ENCODE measurements around the gene GOLIM4. TPM values are rescaled to one million over a fixed set of nuclear protein-coding genes. Genes with fewer than 3 reads are reported as not detected.

GOLIM4 gene
- total RNA-seq, 8 experiments from 2014 or later = 24.3 to 167 (median 33.7) TPM

- WGBS, 10 experiments = 50 to 100% (median 83%) methylated on average over 1 to 5 of the region's 5 CpGs
- H3K4me3 ChIP-seq = no peak overlapping the region
- H3K4me1 ChIP-seq (replicated peaks in 1 of 2) = peaks cover 0 to 3% of the 10 kb centered on the region in 2 donors
- in situ Hi-C loops (cut with MboI; ENCODE audit: low pct_unique_long_range_greater_than_20kb in 2 of 9, low sequenced_read_pairs in 9 of 9, unreplicated experiment in 9 of 9) = no loop called here
- H3K27ac ChIP-seq = no peak overlapping the region
- no peak for ATAC-seq (replicated peaks in 6 of 8)
Observed at GRCh38 chr3:168080499-168081170, 15.1 kb downstream of the GOLIM4 start.

DNA sequence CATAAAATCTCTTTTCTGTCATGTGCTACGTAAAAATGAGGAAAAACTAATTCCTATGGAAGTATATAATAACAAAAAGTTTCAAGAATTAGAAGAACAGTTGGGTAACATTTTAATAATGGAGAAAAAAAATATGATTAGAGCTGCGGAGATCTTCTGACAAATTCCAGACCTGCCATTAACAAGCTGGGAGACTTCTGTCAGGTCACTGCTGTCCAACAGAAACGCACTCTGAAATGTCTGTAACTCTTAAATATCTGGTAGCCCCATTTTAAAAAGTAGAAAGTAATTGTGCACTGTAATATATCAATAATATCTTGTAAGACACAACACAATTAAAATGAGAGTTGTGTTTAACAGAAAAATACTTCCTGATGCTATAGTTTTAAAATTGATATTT, 15.7 kb downstream of the GOLIM4 start:
- no peak for ATAC-seq (replicated peaks in 6 of 8)
- Histone ChIP-seq H3K4me1 (replicated peaks in 1 of 2) (peaks cover 0 to 3% of the 10 kb centered on the region in 2 donors), H3K4me3 (no peak overlapping the region), H3K27ac (no peak overlapping the region)
- WGBS, 10 experiments = 76 to 100% (median 94%) methylated on average over 1 to 3 of the region's 3 CpGs
- in situ Hi-C loops (cut with MboI; ENCODE audit: low pct_unique_long_range_greater_than_20kb in 2 of 9, low sequenced_read_pairs in 9 of 9, unreplicated experiment in 9 of 9) = no loop called here

DNA sequence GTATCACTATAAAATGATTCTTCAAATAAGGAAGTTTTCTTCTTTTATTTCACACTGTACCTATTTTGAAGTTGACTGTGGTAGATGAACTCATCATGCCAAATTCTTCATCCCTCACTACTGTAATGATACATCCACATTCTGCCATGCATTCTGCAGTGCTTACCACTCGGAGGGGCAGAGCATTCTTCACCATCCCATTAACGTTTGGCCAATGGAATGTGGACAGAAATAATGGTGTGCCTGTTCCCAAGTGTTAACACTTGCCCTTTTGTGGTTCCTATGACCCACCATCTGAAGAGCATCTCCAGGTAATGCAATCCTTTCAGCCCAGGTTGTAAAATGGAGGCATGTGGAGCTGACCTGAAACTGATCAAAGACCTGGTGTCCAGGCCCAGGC, 18.6 kb downstream of the GOLIM4 start:
- Histone ChIP-seq H3K4me3 (no peak overlapping the region), H3K4me1 (replicated peaks in 1 of 2) (peaks cover 0 to 3% of the 10 kb centered on the region in 2 donors), H3K27ac (no peak overlapping the region)
- in situ Hi-C loops (cut with MboI; ENCODE audit: low pct_unique_long_range_greater_than_20kb in 2 of 9, low sequenced_read_pairs in 9 of 9, unreplicated experiment in 9 of 9) = no loop called here
- ATAC-seq (replicated peaks in 6 of 8) = no peak
- 0 to 100% (median 83%) methylated on average over 1 to 2 of the region's 2 CpGs; no CpG with 5 or more reads in 1 of the 10 experiments for WGBS, 10 experiments

GRCh38 chr3:168073842-168074605, 21.7 kb downstream of the GOLIM4 start:
- Histone ChIP-seq H3K27ac (no peak overlapping the region), H3K4me3 (no peak overlapping the region), H3K4me1 (replicated peaks in 1 of 2) (peaks cover 0 to under 1% of the 10 kb centered on the region in 2 donors)
- in situ Hi-C loops (cut with MboI; ENCODE audit: low pct_unique_long_range_greater_than_20kb in 2 of 9, low sequenced_read_pairs in 9 of 9, unreplicated experiment in 9 of 9) = loop anchor here in 1 of 9 experiments (25.0 kb wide), 1 partner anchor 88 kb away; no protein-coding TSS in a partner anchor
- WGBS, 10 experiments = 33 to 100% (median 97%) methylated on average over 1 to 4 of the region's 4 CpGs; no CpG with 5 or more reads in 1 of the 10 experiments
- ATAC-seq (replicated peaks in 6 of 8) = no peak

DNA sequence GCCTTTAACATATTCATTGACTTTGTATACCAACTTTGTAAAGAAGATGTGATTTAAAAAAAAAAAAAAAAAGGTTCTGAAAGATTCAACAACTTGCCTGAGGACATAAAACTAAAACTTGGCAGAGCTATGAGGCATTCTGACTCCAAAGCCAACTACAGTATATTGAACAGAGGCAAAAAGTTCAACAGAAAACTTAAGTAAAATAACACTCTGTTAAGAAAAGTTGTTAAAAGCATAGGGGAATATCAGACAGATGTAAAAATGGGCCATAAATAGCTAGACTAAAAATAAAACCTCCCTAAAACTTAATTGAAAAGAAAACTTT, 23.4 kb downstream of the GOLIM4 start:
- no peak for ATAC-seq (replicated peaks in 6 of 8)

DNA sequence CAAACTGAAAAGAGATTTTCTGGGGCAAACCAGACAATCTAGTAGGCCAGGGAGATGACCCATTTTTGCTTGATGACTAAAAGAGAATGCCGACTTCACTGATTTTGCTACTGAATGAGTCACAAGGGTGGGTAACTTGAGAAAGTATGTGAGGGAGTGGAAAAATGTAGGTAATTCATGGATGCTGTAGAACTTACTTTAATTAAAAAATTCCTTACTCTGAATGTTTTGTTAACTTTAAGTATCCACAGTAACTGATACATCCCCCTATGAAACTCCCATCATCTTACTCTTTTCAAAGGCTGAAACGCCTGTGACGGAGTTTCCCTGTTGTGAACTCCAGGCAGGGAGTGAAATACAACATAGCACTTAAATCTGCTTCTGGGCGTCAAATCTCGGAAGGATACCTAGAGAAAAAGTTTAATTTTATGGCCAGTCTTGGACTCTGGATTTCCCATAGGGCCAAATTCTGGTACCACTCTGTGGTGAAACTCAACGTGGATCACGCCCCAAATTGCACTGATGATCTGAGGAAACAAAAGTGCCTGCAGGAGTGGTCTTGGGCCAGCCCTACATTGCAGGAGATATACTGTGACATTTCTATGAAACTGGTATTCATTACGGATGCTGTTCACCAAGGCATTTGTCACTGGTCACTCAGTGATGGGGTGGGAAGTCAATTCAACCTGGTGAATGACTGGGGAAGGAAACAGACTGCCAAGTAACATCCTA, 24.0 kb downstream of the GOLIM4 start:
- in situ Hi-C loops (cut with MboI; ENCODE audit: low pct_unique_long_range_greater_than_20kb in 2 of 9, low sequenced_read_pairs in 9 of 9, unreplicated experiment in 9 of 9) = loop anchor here in 1 of 9 experiments (25.0 kb wide), 1 partner anchor 91 kb away; no protein-coding TSS in a partner anchor
- ATAC-seq (replicated peaks in 6 of 8) = peak in 4 of 8 experiments; percentile 27 to 96 (median 74)
- Histone ChIP-seq H3K4me3 (no peak overlapping the region), H3K27ac (no peak overlapping the region), H3K4me1 (replicated peaks in 1 of 2) (no peaks in the 10 kb centered on the region)
- 17 to 100% (median 80%) methylated on average over 1 to 8 of the region's 8 CpGs for WGBS, 10 experiments

More for the DNA sequence above, 23.4 kb downstream of the GOLIM4 start:
- H3K4me3 ChIP-seq = no peak overlapping the region
- no peaks in the 10 kb centered on the region for H3K4me1 ChIP-seq (replicated peaks in 1 of 2)
- in situ Hi-C loops (cut with MboI; ENCODE audit: low pct_unique_long_range_greater_than_20kb in 2 of 9, low sequenced_read_pairs in 9 of 9, unreplicated experiment in 9 of 9) = loop anchor here in 1 of 9 experiments (25.0 kb wide), 1 partner anchor 90 kb away; no protein-coding TSS in a partner anchor
- no peak overlapping the region for H3K27ac ChIP-seq

DNA sequence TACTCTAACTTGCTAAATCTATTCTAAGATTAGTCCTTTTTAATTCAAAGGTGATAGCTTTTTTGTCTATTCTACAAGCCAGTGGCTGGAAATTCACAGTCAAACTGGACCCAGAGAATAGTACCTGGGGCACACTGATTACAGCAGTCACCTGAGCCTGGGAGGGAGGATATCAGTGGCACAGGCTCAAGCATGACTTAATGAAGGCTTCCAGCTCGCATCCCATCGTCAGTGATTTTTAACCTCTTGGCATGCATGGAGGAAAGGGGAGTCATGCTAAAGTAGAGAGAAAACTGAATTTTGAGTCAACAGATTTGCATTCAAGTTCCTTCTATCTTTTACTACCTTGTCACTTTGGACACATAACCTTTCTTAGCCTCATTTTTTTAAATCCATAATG, 24.8 kb downstream of the GOLIM4 start:
- no peak overlapping the region for H3K4me3 ChIP-seq
- H3K4me1 ChIP-seq (replicated peaks in 1 of 2) = no peaks in the 10 kb centered on the region
- in situ Hi-C loops (cut with MboI; ENCODE audit: low pct_unique_long_range_greater_than_20kb in 2 of 9, low sequenced_read_pairs in 9 of 9, unreplicated experiment in 9 of 9) = loop anchor here in 1 of 9 experiments (25.0 kb wide), 1 partner anchor 91 kb away; no protein-coding TSS in a partner anchor
- 0 to 100% (median 91%) methylated on average over 1 to 2 of the region's 2 CpGs; no CpG with 5 or more reads in 4 of the 10 experiments for WGBS, 10 experiments
- no peak for ATAC-seq (replicated peaks in 6 of 8)
- no peak overlapping the region for H3K27ac ChIP-seq

- Histone ChIP-seq H3K27ac (no peak overlapping the region), H3K4me3 (no peak overlapping the region), H3K4me1 (replicated peaks in 1 of 2) (peaks cover 0 to 9% of the 10 kb centered on the region in 2 donors)
- no peak for ATAC-seq (replicated peaks in 6 of 8)
- in situ Hi-C loops (cut with MboI; ENCODE audit: low pct_unique_long_range_greater_than_20kb in 2 of 9, low sequenced_read_pairs in 9 of 9, unreplicated experiment in 9 of 9) = loop anchor here in 2 of 9 experiments (10.0 to 25.0 kb wide), 2 partner anchors 86 to 94 kb away; no protein-coding TSS in a partner anchor
- 90 to 100% (median 96%) methylated on average over 2 of the region's 2 CpGs for WGBS, 10 experiments
Observed at GRCh38 chr3:168068346-168068745, 27.4 kb downstream of the GOLIM4 start.

GRCh38 chr3:168066882-168067281, 28.8 kb downstream of the GOLIM4 start:
- Histone ChIP-seq H3K4me1 (replicated peaks in 1 of 2) (peaks cover 0 to 9% of the 10 kb centered on the region in 2 donors), H3K27ac (no peak overlapping the region), H3K4me3 (no peak overlapping the region)
- ATAC-seq (replicated peaks in 6 of 8) = no peak
- in situ Hi-C loops (cut with MboI; ENCODE audit: low pct_unique_long_range_greater_than_20kb in 2 of 9, low sequenced_read_pairs in 9 of 9, unreplicated experiment in 9 of 9) = loop anchor here in 2 of 9 experiments (10.0 to 25.0 kb wide), 2 partner anchors 88 to 95 kb away; no protein-coding TSS in a partner anchor

- H3K4me3 ChIP-seq = no peak overlapping the region
- peaks cover 0 to 9% of the 10 kb centered on the region in 2 donors for H3K4me1 ChIP-seq (replicated peaks in 1 of 2)
- in situ Hi-C loops (cut with MboI; ENCODE audit: low pct_unique_long_range_greater_than_20kb in 2 of 9, low sequenced_read_pairs in 9 of 9, unreplicated experiment in 9 of 9) = loop anchor here in 2 of 9 experiments (10.0 to 25.0 kb wide), 2 partner anchors 89 to 97 kb away; no protein-coding TSS in a partner anchor
- ATAC-seq (replicated peaks in 6 of 8) = peak in 1 of 8 experiments; percentile 16
- no peak overlapping the region for H3K27ac ChIP-seq
Observed at GRCh38 chr3:168065569-168065968, 30.2 kb downstream of the GOLIM4 start.

- H3K27ac ChIP-seq = no peak overlapping the region
- H3K4me1 ChIP-seq (replicated peaks in 1 of 2) = peaks cover 0 to 9% of the 10 kb centered on the region in 2 donors
- in situ Hi-C loops (cut with MboI; ENCODE audit: low pct_unique_long_range_greater_than_20kb in 2 of 9, low sequenced_read_pairs in 9 of 9, unreplicated experiment in 9 of 9) = loop anchor here in 2 of 9 experiments (10.0 to 25.0 kb wide), 2 partner anchors 92 to 99 kb away; no protein-coding TSS in a partner anchor
- ATAC-seq (replicated peaks in 6 of 8) = no peak
- no peak overlapping the region for H3K4me3 ChIP-seq
Observed at GRCh38 chr3:168063122-168063521, 32.6 kb downstream of the GOLIM4 start.

DNA sequence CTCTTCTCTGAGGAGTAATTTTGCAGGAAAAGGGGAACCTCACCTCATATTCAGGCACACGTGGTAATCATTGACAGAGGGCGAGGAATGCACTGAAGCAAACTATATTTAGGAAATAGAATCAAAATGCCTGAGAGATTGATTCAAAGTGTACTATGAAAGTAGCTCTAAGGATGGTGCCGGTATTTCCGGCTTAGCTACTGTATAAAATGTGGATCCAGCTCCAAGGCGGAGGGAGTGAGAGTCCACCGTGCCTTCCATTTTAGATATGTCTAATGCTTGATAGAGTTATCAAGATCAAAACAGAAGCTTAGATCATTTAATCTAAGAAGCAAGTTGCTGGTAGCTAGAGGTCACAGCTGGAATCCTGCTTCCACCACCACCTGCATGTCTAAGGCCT, 33.0 kb downstream of the GOLIM4 start:
- no peak overlapping the region for H3K27ac ChIP-seq
- H3K4me1 ChIP-seq (replicated peaks in 1 of 2) = peaks cover 0 to 9% of the 10 kb centered on the region in 2 donors
- ATAC-seq (replicated peaks in 6 of 8) = no peak
- H3K4me3 ChIP-seq = no peak overlapping the region
- WGBS, 10 experiments = 35 to 100% (median 86%) methylated on average over 1 to 5 of the region's 6 CpGs; no CpG with 5 or more reads in 2 of the 10 experiments
- in situ Hi-C loops (cut with MboI; ENCODE audit: low pct_unique_long_range_greater_than_20kb in 2 of 9, low sequenced_read_pairs in 9 of 9, unreplicated experiment in 9 of 9) = loop anchor here in 2 of 9 experiments (10.0 to 25.0 kb wide), 2 partner anchors 92 to 100 kb away; no protein-coding TSS in a partner anchor
